ENCODE results near the gene IL6.
A peak's percentile ranks its signal among the peaks of the same experiment; 100 is the strongest.
"Not testable (repeated sequence)": the region's sequence is repeated elsewhere in the genome, so short reads cannot be mapped to it uniquely, and the experiment has no call there.

Gene IL6

DNA sequence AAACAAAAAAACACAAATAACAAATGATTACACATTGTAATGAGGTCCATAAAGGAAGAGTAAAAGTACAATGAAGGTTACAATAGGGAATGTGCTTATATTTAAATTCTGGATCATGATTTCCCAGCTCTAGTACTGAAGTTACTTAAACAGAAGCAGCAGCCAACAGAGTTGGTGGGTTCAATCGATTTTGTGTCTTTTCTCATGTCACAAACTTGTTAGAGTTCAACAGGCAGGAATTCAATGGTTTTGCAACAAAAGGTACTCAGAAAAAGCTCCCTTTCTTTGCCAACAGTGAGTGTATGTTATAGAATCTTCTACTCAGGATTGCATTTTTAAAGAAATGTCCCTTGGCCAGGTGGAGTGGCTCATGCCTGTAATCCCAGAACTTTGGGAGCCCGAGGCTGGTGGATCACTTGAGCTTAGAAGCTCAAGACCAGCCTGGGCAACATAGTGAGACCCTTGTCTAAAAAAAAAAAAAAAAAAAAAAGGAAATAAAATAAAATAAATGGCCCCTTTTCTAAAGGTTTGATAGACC, 29.6 kb upstream of the IL6 start:
- peaks cover 9% of the 10 kb centered on the region for H3K36me3 ChIP-seq (ENCODE audit: insufficient read depth, low read length)
- H3K9ac ChIP-seq (ENCODE audit: low read depth, low read length), result no peak overlapping the region
- peaks cover 33% of the 10 kb centered on the region for H3K4me1 ChIP-seq (ENCODE audit: insufficient read depth, low read length)
- no peaks in the 10 kb centered on the region for H3K9me3 ChIP-seq (ENCODE audit: control insufficient read depth, insufficient read depth, low read length)

DNA sequence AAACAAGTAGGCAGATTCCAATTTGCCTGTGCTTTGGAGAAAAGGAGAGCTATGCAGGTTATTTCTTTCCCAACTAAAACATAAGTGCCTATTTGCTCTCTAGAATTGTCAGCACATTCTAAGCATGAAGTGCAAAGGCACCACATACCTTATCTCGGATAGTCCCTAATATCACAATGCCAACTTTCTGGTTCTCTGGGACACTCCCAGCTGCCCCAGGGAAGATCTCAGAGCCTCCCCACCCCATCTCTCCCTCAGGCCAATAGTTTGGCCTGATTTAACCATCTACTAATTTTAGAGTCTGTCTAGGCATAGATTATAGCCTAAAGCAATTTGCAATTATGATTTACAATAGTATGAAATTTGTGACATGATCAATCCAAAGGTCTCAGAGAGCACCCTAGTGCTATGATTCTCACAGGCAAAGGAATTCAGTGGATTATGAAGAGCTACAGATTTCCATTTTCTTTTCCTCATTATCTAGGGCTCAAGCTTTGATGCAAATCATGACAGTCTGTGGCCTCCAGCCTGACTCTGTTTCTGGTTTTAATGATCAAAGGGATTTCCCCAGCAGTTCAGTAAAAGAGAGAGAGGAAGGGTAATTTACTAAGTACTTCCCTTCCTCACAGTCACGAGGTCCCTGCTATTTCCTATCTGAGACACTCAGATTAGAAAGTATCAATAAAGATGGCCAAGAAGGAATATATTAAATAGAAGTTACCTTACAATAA, 29.0 kb upstream of the IL6 start:
- H3K9ac ChIP-seq (ENCODE audit: low read depth, low read length), result no peak overlapping the region

DNA sequence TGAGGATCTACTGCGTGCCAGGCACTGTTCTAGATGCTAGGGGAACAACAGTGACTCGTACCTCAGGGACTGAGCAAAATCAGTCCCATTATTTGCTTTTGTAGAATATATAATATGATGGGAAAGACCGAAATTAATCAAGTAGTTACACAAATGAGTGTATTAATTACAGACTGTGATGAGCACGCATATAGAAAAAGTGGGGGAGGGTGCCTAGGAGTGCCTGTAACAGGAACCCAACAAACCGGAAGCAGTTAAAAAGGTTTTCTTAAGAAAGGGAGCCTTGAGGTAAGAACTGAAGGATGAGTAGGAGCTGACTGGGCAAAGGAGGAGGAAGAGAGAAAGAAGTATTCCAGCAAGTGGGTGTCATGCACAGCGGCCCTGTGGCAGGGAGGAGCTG, 28.2 kb upstream of the IL6 start:
- Histone ChIP-seq H3K9me3 (ENCODE audit: control insufficient read depth, insufficient read depth, low read length) (no peaks in the 10 kb centered on the region), H3K4me1 (ENCODE audit: insufficient read depth, low read length) (peaks cover 33% of the 10 kb centered on the region), H3K36me3 (ENCODE audit: insufficient read depth, low read length) (peaks cover 9% of the 10 kb centered on the region), H3K9ac (ENCODE audit: low read depth, low read length) (no peak overlapping the region)

More for the DNA sequence above, 29.0 kb upstream of the IL6 start:
- Histone ChIP-seq H3K4me1 (ENCODE audit: insufficient read depth, low read length) (peaks cover 33% of the 10 kb centered on the region), H3K9me3 (ENCODE audit: control insufficient read depth, insufficient read depth, low read length) (no peaks in the 10 kb centered on the region), H3K36me3 (ENCODE audit: insufficient read depth, low read length) (peaks cover 9% of the 10 kb centered on the region)

GRCh38 chr7:22700559-22701002, 26.4 kb upstream of the IL6 start:
- peaks cover 7% of the 10 kb centered on the region for H3K36me3 ChIP-seq (ENCODE audit: insufficient read depth, low read length)
- no peaks in the 10 kb centered on the region for H3K9me3 ChIP-seq (ENCODE audit: control insufficient read depth, insufficient read depth, low read length)
- H3K9ac ChIP-seq (ENCODE audit: low read depth, low read length), result no peak overlapping the region
- peaks cover 33% of the 10 kb centered on the region for H3K4me1 ChIP-seq (ENCODE audit: insufficient read depth, low read length)

DNA sequence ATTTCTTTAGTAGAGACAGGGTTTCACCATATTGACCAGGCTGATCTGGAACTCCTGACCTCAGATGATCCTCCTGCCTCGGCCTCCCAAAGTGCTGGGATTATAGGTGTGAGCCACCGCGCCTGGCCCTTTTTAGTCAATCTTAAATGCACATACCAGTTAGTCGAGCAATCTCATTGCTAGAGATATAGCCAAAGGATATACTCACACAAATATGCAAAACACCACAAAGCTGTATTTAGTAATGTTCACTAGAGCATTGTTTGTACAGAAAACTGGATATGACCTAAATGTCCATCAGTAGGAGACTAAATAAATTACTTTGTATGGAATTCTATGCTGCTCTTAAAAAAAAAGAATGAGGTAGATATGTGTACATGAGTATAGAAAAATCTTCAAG, 24.5 kb upstream of the IL6 start:
- Histone ChIP-seq H3K4me1 (ENCODE audit: insufficient read depth, low read length) (peaks cover 22% of the 10 kb centered on the region), H3K9ac (ENCODE audit: low read depth, low read length) (peak overlapping the region; percentile 17; the same call in 1 of the 2 replicates), H3K9me3 (ENCODE audit: control insufficient read depth, insufficient read depth, low read length) (no peaks in the 10 kb centered on the region), H3K36me3 (ENCODE audit: insufficient read depth, low read length) (peaks cover 4% of the 10 kb centered on the region)

DNA sequence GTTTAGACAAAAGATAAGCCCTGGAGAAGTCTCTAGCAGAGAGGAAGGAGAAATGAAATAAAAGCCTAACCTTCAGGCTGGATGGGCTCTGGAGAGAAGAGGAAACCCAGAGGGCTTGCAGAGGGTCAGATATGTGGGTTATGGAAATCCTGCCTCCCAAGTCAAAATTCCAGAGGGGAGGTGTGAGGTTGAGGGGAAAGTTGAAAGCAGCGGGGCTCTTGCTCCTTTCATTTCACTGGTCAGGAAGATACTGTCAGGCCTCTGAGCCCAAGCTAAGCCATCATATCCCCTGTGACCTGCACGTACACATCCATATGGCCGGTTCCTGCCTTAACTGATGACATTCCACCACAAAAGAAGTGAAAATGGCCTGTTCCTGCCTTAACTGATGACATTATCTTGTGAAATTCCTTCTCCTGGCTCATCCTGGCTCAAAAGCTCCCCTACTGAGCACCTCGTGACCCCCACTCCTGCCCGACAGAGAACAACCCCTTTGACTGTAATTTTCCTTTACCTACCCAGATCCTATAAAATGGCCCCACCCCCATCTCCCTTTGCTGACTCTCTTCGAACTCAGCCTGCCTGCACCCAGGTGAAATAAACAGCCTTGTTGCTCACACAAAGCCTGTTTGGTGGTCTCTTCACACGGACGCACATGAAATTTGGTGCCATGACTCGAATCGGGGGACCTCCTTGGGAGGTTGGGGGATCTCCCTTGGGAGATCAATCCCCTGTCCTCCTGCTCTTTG, 23.7 kb upstream of the IL6 start:
- H3K9me3 ChIP-seq (ENCODE audit: control insufficient read depth, insufficient read depth, low read length); H3K36me3 ChIP-seq (ENCODE audit: insufficient read depth, low read length): not testable (repeated sequence)
- peaks cover 16% of the 10 kb centered on the region for H3K4me1 ChIP-seq (ENCODE audit: insufficient read depth, low read length)
- H3K9ac ChIP-seq (ENCODE audit: low read depth, low read length), result peak overlapping the region; percentile 54

DNA sequence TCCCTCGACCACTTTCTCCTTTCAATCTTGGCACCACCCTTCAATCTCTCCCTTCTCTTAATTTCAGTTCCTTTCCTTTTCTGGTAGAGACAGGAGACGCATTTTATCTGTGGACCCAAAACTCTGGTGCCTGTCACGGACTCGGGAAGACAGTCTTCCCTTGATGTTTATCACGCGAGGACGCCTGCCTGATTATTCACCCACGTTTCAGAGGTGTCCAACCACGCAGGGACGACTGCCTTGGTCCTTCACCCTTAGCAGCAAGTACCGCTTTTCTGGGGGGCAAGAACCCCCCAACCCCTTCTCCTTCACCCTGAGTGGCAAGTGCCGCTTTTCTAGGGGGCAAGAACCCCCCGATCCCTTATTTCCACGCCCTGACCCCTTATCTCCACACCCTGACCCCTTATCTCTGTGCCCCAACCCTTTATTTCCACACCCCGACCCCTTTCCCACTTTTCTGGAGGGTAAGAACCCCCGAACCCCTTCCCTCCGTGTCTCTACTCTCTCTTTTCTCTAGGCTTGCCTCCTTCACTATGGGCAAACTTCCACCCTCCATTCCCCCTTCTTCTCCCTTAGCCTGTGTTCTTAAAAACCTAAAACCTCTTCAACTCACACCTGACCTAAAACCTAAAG, 22.9 kb upstream of the IL6 start:
- Histone ChIP-seq H3K4me1 (ENCODE audit: insufficient read depth, low read length) (peaks cover 11% of the 10 kb centered on the region), H3K9ac (ENCODE audit: low read depth, low read length) (peak overlapping the region; percentile 54)
- H3K36me3 ChIP-seq (ENCODE audit: insufficient read depth, low read length); H3K9me3 ChIP-seq (ENCODE audit: control insufficient read depth, insufficient read depth, low read length): not testable (repeated sequence)

DNA sequence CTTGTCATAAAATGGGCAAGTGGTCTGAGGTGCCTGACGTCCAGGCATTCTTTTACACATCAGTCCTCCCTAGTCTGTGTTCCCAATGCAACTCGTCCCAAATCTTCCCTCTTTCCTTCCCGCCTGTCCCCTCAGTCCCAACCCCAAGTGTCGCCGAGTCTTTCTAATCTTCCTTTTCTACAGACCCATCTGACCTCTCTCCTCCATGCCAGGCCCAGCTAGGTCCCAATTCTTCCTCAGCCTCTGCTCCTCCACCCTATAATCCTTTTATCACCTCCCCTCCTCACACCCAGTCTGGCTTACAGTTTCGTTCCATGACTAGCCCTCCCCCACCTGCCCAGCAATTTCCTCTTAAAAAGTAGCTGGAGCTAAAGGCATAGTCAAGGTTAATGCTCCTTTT, 22.3 kb upstream of the IL6 start:
- H3K36me3 ChIP-seq (ENCODE audit: insufficient read depth, low read length); H3K9me3 ChIP-seq (ENCODE audit: control insufficient read depth, insufficient read depth, low read length): not testable (repeated sequence)
- peaks cover 17% of the 10 kb centered on the region for H3K4me1 ChIP-seq (ENCODE audit: insufficient read depth, low read length)
- peak overlapping the region; percentile 54; the same call in 1 of the 2 replicates for H3K9ac ChIP-seq (ENCODE audit: low read depth, low read length)

DNA sequence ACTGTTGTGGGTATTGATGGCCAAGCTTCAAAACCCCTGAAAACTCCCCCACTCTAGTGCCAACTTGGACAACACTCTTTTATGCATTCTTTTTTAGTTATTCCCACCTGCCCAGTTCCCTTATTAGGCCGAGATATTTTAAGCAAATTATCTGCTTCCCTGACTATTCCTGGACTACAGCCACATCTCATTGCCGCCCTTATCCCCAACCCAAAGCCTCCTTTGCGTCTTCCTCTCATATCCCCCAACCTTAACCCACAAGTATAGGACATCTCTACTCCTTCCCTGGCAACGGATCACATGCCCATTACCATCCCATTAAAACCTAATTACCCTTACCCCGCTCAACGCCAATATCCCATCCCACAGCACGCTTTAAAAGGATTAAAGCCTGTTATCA, 21.1 kb upstream of the IL6 start:
- Histone ChIP-seq H3K9ac (ENCODE audit: low read depth, low read length) (peak overlapping the region; percentile 32; the same call in 1 of the 2 replicates), H3K4me1 (ENCODE audit: insufficient read depth, low read length) (peaks cover 20% of the 10 kb centered on the region)
- not testable (repeated sequence) for H3K9me3 ChIP-seq (ENCODE audit: control insufficient read depth, insufficient read depth, low read length); H3K36me3 ChIP-seq (ENCODE audit: insufficient read depth, low read length)

DNA sequence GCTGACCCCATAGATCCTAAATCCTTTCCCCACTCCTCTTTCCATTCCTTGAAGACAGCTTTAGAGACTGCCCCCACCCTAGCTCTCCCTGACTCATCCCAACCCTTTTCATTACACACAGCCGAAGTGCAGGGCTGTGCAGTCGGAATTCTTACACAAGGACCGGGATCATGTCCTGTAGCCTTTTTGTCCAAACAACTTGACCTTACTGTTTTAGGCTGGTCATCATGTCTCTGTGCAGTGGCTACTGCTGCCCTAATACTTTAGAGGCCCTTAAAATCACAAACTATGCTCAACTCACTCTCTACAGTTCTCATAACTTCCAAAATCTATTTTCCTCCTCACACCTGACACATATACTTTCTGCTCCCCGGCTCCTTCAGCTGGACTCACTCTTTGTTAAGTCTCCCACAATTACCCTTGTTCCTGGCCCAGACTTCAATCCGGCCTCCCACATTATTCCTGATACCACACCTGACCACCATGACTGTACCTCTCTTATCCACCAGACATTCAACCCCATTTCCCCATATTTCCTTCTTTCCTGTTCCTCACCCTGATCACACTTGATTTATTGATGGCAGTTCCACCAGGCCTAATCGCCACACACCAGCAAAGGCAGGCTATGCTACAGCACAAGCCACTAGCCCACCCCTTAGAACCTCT, 19.8 kb upstream of the IL6 start:
- not testable (repeated sequence) for H3K36me3 ChIP-seq (ENCODE audit: insufficient read depth, low read length); H3K9me3 ChIP-seq (ENCODE audit: control insufficient read depth, insufficient read depth, low read length)
- H3K9ac ChIP-seq (ENCODE audit: low read depth, low read length), result peak overlapping the region; percentile 29; the same call in 1 of the 2 replicates
- peaks cover 12% of the 10 kb centered on the region for H3K4me1 ChIP-seq (ENCODE audit: insufficient read depth, low read length)

- H3K9me3 ChIP-seq (ENCODE audit: control insufficient read depth, insufficient read depth, low read length); H3K36me3 ChIP-seq (ENCODE audit: insufficient read depth, low read length): not testable (repeated sequence)
- Histone ChIP-seq H3K9ac (ENCODE audit: low read depth, low read length) (peak overlapping the region; percentile 24; the same call in 1 of the 2 replicates), H3K4me1 (ENCODE audit: insufficient read depth, low read length) (peaks cover 12% of the 10 kb centered on the region)
Observed at GRCh38 chr7:22708214-22708613, 18.8 kb upstream of the IL6 start.

GRCh38 chr7:22708677-22709061, 18.3 kb upstream of the IL6 start:
- not testable (repeated sequence) for H3K9ac ChIP-seq (ENCODE audit: low read depth, low read length); H3K9me3 ChIP-seq (ENCODE audit: control insufficient read depth, insufficient read depth, low read length); H3K36me3 ChIP-seq (ENCODE audit: insufficient read depth, low read length)
- H3K4me1 ChIP-seq (ENCODE audit: insufficient read depth, low read length), result peaks cover 15% of the 10 kb centered on the region

- H3K9me3 ChIP-seq (ENCODE audit: control insufficient read depth, insufficient read depth, low read length); H3K36me3 ChIP-seq (ENCODE audit: insufficient read depth, low read length): not testable (repeated sequence)
- Histone ChIP-seq H3K9ac (ENCODE audit: low read depth, low read length) (peak overlapping the region; percentile 15; the same call in 1 of the 2 replicates), H3K4me1 (ENCODE audit: insufficient read depth, low read length) (peaks cover 16% of the 10 kb centered on the region)
Observed at GRCh38 chr7:22709062-22709829, 17.8 kb upstream of the IL6 start.
